ENCODE data around the gene MVK.

MVK gene

DNA sequence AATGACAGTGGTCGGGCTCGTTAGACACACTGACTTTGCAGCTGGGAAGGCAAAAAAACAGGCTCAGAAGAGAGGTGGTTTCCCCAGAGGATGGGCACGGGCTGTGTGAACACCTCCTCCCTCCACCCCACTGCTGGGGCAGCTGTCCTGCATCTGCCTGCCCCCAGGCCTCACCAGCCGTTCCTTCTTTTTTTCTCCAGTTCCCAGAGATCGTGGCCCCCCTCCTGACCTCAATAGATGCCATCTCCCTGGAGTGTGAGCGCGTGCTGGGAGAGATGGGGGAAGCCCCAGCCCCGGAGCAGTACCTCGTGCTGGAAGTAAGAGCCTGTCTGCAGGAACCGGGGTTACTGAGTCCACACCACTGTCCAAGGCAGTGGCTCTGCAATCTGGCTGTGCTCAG lies 17.4 kb downstream of the MVK start:
- TF ChIP-seq, protein P1, sequence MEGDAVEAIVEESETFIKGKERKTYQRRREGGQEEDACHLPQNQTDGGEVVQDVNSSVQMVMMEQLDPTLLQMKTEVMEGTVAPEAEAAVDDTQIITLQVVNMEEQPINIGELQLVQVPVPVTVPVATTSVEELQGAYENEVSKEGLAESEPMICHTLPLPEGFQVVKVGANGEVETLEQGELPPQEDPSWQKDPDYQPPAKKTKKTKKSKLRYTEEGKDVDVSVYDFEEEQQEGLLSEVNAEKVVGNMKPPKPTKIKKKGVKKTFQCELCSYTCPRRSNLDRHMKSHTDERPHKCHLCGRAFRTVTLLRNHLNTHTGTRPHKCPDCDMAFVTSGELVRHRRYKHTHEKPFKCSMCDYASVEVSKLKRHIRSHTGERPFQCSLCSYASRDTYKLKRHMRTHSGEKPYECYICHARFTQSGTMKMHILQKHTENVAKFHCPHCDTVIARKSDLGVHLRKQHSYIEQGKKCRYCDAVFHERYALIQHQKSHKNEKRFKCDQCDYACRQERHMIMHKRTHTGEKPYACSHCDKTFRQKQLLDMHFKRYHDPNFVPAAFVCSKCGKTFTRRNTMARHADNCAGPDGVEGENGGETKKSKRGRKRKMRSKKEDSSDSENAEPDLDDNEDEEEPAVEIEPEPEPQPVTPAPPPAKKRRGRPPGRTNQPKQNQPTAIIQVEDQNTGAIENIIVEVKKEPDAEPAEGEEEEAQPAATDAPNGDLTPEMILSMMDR (IDR thresholded peaks at IDR 0.05; ENCODE audit: extremely low read depth, missing control alignments) = no peak
- DNase-seq (ENCODE audit: low spot score) = no peak

DNA sequence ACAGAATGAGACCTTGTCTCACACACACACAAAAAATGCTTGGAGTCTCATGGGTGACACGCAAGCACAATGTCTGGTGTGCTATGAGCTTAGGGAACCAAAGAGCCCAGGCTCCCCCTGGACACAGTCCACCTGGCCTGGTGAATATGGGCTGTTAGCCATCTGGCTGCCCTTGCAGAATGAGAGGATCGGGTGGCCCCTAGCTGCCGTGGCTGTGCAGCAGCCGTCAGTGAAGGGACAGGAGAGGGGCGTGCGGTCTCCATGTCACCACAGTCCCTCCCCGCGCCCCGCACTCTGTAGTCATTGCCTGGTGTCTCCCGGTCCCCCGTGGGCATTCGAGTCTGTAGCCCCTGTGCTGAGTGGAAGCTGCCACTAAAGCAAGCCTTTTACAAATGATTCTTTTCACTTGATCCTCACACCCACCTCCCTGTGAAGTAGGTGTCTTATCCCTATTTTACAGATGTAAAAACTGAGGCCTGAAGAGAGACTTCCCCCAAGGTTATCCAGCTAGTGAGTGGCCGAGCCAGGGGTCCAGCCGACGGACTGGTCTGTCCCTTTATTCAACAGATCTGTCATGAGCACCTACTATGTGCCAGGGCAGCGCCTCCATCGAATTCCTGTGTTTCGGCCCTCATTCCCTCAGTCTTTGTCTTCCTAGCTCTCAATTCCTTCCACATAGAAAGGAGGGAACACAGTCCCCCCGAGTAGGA lies 18.8 kb downstream of the MVK start:
- DNase-seq (ENCODE audit: low spot score) = no peak
- TF ChIP-seq, protein P1 (IDR thresholded peaks at IDR 0.05; ENCODE audit: extremely low read depth, missing control alignments) = no peak

DNA sequence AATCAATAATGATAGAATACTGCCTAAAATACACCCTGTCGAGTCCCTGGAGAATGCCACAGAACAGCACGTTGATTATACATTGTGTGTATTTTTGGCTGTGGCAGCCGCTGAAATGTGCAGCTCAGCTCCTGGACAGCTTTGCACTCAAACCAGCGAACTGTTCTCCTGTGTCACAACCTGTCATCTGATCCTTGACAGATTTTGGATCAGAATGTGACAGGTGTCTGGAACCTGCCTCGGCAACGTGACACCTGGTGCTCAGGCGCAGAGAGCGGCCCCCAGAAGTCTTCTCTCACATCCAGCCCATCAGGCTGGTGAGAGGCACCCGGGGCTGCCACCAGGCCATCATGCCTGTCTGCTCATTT lies 19.3 kb downstream of the MVK start:
- TF ChIP-seq, protein P1 (IDR thresholded peaks at IDR 0.05; ENCODE audit: extremely low read depth, missing control alignments) = no peak
- DNase-seq (ENCODE audit: low spot score) = no peak

DNA sequence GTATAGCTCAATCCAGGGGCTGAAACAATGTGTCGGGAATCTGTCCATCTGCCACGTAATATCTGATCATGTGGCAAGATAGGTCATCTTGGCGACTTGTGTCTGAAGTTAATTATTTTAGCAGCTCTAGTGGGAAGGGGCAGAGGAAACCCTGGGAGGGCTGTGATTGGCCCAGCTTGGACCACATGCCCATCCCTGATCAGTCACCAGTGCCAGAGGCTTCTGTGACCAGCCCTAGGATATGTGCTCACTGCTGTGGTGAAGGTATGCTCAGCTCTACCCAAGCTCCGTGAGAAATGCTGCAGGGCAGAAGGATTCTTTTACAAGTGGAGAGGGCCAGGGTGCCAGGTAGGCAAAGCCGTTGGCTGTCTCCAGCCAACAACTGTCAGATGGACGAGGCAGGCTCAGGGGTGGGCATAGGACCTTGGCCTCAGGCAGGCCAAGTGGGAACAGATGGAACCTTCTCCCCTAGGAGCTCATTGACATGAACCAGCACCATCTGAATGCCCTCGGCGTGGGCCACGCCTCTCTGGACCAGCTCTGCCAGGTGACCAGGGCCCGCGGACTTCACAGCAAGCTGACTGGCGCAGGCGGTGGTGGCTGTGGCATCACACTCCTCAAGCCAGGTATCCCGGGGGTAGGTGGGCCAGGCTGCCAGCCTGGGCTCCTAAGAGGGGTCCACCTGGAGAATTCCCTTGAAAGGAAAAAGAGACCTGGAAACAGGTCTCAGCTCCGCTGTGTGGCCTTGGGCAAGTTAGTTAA lies 21.1 kb downstream of the MVK start:
- TF ChIP-seq, protein P1 (IDR thresholded peaks at IDR 0.05; ENCODE audit: extremely low read depth, missing control alignments) = no peak
- DNase-seq (ENCODE audit: low spot score) = no peak

DNA sequence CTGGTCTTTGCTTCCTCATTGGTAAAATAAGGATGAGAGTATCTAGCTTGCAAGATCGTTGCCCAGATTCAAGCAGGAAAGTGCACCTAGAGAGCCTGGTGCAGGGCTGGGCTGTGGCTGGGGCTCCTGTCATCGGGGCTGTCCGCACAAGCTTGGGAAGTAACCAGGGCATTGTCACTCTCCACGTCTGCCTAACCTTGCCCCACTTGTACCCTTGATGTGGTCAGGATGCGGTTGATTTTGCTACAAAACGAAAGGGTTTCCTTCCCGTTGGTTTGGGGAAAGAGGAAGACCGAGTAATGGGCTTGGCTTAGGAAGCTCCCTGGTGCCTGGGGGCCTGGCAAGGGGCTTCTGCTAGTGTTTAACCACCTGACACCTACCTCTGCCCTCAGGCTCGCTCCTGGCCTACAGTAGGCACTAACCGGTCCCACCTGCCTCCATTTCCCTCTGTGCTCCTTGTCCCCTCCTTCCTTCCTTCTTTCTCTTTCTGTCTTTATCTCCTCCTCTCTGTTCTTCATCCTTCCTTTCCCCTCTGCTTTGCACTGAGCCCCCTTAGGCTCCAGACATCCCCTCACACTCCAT lies 21.8 kb downstream of the MVK start:
- DNase-seq (ENCODE audit: low spot score) = no peak

DNA sequence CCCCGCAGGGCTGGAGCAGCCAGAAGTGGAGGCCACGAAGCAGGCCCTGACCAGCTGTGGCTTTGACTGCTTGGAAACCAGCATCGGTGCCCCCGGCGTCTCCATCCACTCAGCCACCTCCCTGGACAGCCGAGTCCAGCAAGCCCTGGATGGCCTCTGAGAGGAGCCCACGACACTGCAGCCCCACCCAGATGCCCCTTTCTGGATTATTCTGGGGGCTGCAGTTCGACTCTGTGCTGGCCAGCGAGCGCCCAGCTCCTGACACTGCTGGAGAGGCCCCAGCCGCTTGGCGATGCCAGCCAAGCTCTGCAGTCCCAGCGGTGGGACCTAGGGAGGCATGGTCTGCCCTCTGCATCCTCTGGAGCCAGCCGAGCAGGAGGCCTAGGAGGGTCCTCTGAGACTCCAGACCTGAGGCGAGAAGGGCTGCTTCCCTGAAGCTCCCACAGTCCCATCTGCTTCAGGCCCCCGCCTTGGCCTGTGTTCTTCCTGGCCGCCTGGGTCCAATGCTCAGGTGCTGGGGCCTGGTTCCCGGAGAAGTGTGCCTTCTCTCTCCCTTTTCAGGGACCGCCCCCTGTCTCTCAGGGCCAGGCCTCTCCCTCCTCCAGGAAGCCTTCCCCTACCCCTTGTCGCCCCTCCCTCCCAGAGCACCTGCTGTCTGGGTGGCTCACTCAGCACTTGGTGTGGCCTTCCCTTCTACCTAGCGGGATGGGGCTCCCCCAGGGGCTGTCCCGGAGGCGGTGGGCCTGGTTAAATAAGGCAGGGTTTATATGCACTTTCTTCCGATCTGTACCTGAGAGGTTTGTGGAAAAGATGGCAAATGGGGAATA lies 23.0 kb downstream of the MVK start:
- DNase-seq (ENCODE audit: low spot score) = peak; percentile 41
- TF ChIP-seq, protein P1 (IDR thresholded peaks at IDR 0.05; ENCODE audit: extremely low read depth, missing control alignments) = no peak

More for the DNA sequence above, 21.8 kb downstream of the MVK start:
- TF ChIP-seq, protein P1 (IDR thresholded peaks at IDR 0.05; ENCODE audit: extremely low read depth, missing control alignments) = no peak

Data from GM20000 (cell line).